ENCODE data around the gene EML3.
A peak's percentile ranks its signal among the peaks of the same experiment; 100 is the strongest.
"Not testable (repeated sequence)": the region's sequence is repeated elsewhere in the genome, so short reads cannot be mapped to it uniquely, and the experiment has no call there.

The EML3 gene
- total RNA-seq, result 139 to 175 (median 159) reads per million in 3 donors

DNA sequence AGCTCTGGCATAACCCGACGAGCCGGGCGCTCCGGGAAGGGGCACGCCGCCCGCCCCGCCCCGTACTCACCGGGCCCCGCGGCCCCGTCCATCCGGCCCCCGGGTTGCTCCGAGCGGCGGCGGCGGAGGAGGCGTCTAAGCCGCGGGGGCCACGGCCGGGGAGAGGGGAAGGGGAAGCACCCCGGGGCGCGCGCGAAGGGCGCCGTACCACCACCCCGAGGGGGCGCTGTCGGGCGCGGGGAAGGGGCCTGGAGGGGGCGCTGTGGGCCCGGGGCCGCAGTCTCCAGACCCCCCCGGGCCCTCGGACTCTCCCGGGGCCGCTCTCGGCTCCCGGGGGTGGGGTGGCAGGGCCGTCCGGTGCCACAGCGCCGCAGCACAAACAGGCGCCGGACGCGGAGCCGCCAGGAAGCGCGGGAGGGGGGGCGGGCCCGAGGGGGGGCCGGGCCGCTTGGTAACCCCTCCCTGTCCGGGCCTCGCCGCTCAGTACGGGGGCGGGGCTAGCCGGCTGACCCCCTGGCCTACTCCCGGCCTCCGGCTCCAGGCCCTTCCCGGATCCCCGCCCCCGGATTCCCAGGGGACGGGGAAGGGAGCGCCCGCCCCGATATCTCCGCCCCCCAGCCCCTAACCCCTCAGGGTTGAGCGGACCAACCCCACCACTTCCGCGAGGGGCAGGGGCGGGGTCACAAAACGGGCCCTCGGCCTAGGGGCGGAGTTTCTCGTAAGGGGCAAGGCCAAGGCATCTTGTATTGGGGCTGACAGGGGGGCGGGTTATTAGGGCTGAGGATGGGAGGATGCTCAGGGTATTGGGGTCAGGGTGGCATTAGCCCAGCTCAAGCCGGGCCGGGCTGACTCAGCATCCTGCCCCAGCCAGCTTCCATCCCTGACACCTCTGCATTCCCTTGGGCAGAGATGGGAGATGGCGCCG lies at the start of gene EML3, which contains the start of gene ROM1:
Gene EML3, minus strand, starts transcription at position 410 of the 925 bp plus-strand sequence. Its CDS starts 318 bp downstream, at position 92.
Gene ROM1, plus strand, starts transcription at position 892 of the 925 bp plus-strand sequence. Its CDS starts 25 bp downstream, at position 917.
- H3K9me3 ChIP-seq (ENCODE audit: control insufficient read depth, low read length), result no peaks in the 10 kb centered on the region
- peak within 1 kb of the TSS; percentile 79 for H3K4me3 ChIP-seq (ENCODE audit: insufficient read depth, low read depth, low read length, poor library complexity, severe bottlenecking)
- no peaks in the 10 kb centered on the region for H3K27me3 ChIP-seq (replicated peaks; ENCODE audit: control insufficient read depth, insufficient read depth, low read length, poor library complexity, severe bottlenecking)
- H3K4me1 ChIP-seq (ENCODE audit: control insufficient read depth, insufficient read depth, low read length, poor library complexity, severe bottlenecking), result peaks cover 17% of the 10 kb centered on the region
- peak within 1 kb of the TSS; percentile 93 for H3K27ac ChIP-seq (ENCODE audit: insufficient read depth, low read length, poor library complexity, severe bottlenecking)
- peak; percentile 74 to 82 (median 80) for DNase-seq
- H3K36me3 ChIP-seq (ENCODE audit: control insufficient read depth, insufficient read depth, low read length), result peaks cover 39% of the 10 kb centered on the region

GRCh38 chr11:62656796-62657429 lies 44.3 kb upstream of the EML3 start:
- Histone ChIP-seq H3K4me3 (ENCODE audit: insufficient read depth, low read depth, low read length, poor library complexity, severe bottlenecking) (no peak overlapping the region), H3K27me3 (replicated peaks; ENCODE audit: control insufficient read depth, insufficient read depth, low read length, poor library complexity, severe bottlenecking) (no peaks in the 10 kb centered on the region)
- no peak for DNase-seq

GRCh38 chr11:62654297-62654696 lies 41.7 kb upstream of the EML3 start:
- no peaks in the 10 kb centered on the region for H3K27me3 ChIP-seq (replicated peaks; ENCODE audit: control insufficient read depth, insufficient read depth, low read length, poor library complexity, severe bottlenecking)
- H3K4me3 ChIP-seq (ENCODE audit: insufficient read depth, low read depth, low read length, poor library complexity, severe bottlenecking), result no peak overlapping the region
- DNase-seq, result no peak
- peaks cover 5% of the 10 kb centered on the region for H3K36me3 ChIP-seq (ENCODE audit: control insufficient read depth, insufficient read depth, low read length)
- peaks cover 4% of the 10 kb centered on the region for H3K4me1 ChIP-seq (ENCODE audit: control insufficient read depth, insufficient read depth, low read length, poor library complexity, severe bottlenecking)
- no peak overlapping the region for H3K27ac ChIP-seq (ENCODE audit: insufficient read depth, low read length, poor library complexity, severe bottlenecking)
- H3K9me3 ChIP-seq (ENCODE audit: control insufficient read depth, low read length), result no peaks in the 10 kb centered on the region

More at GRCh38 chr11:62656796-62657429, 44.3 kb upstream of the EML3 start:
- H3K36me3 ChIP-seq (ENCODE audit: control insufficient read depth, insufficient read depth, low read length), result no peaks in the 10 kb centered on the region
- no peak overlapping the region for H3K27ac ChIP-seq (ENCODE audit: insufficient read depth, low read length, poor library complexity, severe bottlenecking)
- H3K9me3 ChIP-seq (ENCODE audit: control insufficient read depth, low read length), result no peaks in the 10 kb centered on the region
- peaks cover under 1% of the 10 kb centered on the region for H3K4me1 ChIP-seq (ENCODE audit: control insufficient read depth, insufficient read depth, low read length, poor library complexity, severe bottlenecking)

DNA sequence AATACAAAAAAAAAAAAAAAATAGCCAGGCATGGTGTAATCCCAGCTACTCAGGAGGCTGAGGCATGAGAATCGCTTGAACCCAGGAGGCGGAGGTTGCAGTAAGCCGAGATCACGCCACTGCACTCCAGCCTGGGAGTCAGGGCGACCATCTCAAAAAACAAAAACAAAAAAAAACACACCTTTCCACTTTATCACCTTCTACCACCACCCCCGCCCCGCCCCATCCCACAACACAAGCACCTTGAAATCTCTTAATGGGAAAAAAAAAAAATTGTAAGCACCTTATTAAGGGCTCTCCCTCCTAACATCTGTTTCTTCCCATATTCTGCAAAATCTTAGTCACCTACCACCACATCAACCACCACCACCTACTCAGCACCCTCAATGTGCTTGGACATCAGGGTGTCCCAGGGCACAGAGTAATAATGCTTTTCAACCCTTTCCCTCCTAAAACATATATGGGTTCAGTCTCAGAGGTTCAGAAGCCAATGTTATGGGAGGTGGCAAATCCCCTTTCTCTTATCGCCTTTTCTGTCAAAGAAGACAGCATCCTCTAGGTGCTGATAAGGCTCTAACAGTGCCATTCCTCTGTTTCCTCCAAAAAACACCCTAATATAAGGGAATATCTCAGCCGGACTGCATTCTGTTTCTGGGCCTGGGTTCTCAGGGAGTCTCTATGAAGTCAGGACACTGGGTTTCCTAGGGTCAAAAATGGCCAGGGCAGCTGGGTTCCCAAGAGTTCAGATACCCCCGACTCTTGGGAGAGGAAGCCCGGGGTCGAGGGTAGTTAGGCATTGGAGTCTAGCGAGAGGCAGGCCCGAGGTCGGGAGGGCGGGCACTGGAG lies 39.8 kb upstream of the EML3 start:
- peak overlapping the region; percentile 91 for H3K4me3 ChIP-seq (ENCODE audit: insufficient read depth, low read depth, low read length, poor library complexity, severe bottlenecking)

GRCh38 chr11:62650283-62650682 lies 37.7 kb upstream of the EML3 start:
- H3K9me3 ChIP-seq (ENCODE audit: control insufficient read depth, low read length); H3K27me3 ChIP-seq (replicated peaks; ENCODE audit: control insufficient read depth, insufficient read depth, low read length, poor library complexity, severe bottlenecking); H3K4me3 ChIP-seq (ENCODE audit: insufficient read depth, low read depth, low read length, poor library complexity, severe bottlenecking); DNase-seq; H3K27ac ChIP-seq (ENCODE audit: insufficient read depth, low read length, poor library complexity, severe bottlenecking); H3K4me1 ChIP-seq (ENCODE audit: control insufficient read depth, insufficient read depth, low read length, poor library complexity, severe bottlenecking): not testable (repeated sequence)
- peaks cover 12% of the 10 kb centered on the region for H3K36me3 ChIP-seq (ENCODE audit: control insufficient read depth, insufficient read depth, low read length)

More for the DNA sequence above, 39.8 kb upstream of the EML3 start:
- Histone ChIP-seq H3K27ac (ENCODE audit: insufficient read depth, low read length, poor library complexity, severe bottlenecking) (peak overlapping the region; percentile 93), H3K4me1 (ENCODE audit: control insufficient read depth, insufficient read depth, low read length, poor library complexity, severe bottlenecking) (peaks cover 4% of the 10 kb centered on the region), H3K36me3 (ENCODE audit: control insufficient read depth, insufficient read depth, low read length) (peaks cover 12% of the 10 kb centered on the region), H3K9me3 (ENCODE audit: control insufficient read depth, low read length) (no peaks in the 10 kb centered on the region), H3K27me3 (replicated peaks; ENCODE audit: control insufficient read depth, insufficient read depth, low read length, poor library complexity, severe bottlenecking) (no peaks in the 10 kb centered on the region)
- DNase-seq, result peak in 2 of 3 donors; percentile 55 to 60

DNA sequence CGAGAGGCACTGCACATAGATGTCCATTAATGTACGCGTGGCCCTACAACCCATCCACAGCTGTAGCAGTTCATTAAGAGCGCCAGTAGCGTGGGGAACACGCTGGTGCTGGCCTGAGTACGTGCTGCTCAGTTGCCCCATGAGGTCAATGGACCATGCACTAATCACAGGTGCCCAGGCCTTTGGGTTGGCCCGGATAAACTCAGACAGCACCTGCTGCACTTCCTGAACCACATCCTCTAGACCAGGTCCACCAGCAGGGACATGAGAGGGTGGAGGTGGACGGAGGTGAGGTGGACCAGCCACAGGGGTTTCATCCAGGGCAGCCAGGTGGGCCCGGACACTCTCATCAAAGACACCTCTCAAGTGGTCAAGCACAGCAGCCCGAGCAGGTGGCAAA lies 36.9 kb upstream of the EML3 start:
- peaks cover 13% of the 10 kb centered on the region for H3K36me3 ChIP-seq (ENCODE audit: control insufficient read depth, insufficient read depth, low read length)
- H3K4me3 ChIP-seq (ENCODE audit: insufficient read depth, low read depth, low read length, poor library complexity, severe bottlenecking), result no peak overlapping the region
- no peak for DNase-seq
- no peaks in the 10 kb centered on the region for H3K9me3 ChIP-seq (ENCODE audit: control insufficient read depth, low read length)
- H3K27me3 ChIP-seq (replicated peaks; ENCODE audit: control insufficient read depth, insufficient read depth, low read length, poor library complexity, severe bottlenecking), result no peaks in the 10 kb centered on the region
- H3K27ac ChIP-seq (ENCODE audit: insufficient read depth, low read length, poor library complexity, severe bottlenecking), result no peak overlapping the region
- peaks cover 12% of the 10 kb centered on the region for H3K4me1 ChIP-seq (ENCODE audit: control insufficient read depth, insufficient read depth, low read length, poor library complexity, severe bottlenecking)

DNA sequence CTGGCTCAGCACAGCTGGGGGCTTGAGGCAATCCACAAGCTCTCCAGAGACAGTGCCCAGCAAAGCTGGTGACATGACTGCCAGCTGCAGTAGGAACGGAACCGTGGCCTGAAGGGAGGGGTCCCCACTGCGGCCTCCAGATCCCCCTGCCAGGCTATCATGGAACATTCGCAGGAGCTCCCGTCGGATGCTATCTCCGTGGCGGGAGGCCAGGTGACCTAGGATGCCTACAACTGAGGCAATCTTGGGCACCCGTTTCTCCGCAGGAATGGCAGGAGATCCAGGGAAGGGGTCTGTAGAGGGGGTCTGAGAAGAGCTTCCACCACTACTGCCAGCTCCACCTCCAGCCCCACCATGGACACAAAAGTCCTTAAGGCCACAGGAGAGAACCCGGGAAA lies 36.4 kb upstream of the EML3 start:
- no peak overlapping the region for H3K27ac ChIP-seq (ENCODE audit: insufficient read depth, low read length, poor library complexity, severe bottlenecking)
- H3K9me3 ChIP-seq (ENCODE audit: control insufficient read depth, low read length), result no peaks in the 10 kb centered on the region
- no peaks in the 10 kb centered on the region for H3K27me3 ChIP-seq (replicated peaks; ENCODE audit: control insufficient read depth, insufficient read depth, low read length, poor library complexity, severe bottlenecking)
- no peak overlapping the region for H3K4me3 ChIP-seq (ENCODE audit: insufficient read depth, low read depth, low read length, poor library complexity, severe bottlenecking)
- peaks cover 12% of the 10 kb centered on the region for H3K4me1 ChIP-seq (ENCODE audit: control insufficient read depth, insufficient read depth, low read length, poor library complexity, severe bottlenecking)
- peaks cover 15% of the 10 kb centered on the region for H3K36me3 ChIP-seq (ENCODE audit: control insufficient read depth, insufficient read depth, low read length)
- no peak for DNase-seq

- H3K27me3 ChIP-seq (replicated peaks; ENCODE audit: control insufficient read depth, insufficient read depth, low read length, poor library complexity, severe bottlenecking), result no peaks in the 10 kb centered on the region
- H3K27ac ChIP-seq (ENCODE audit: insufficient read depth, low read length, poor library complexity, severe bottlenecking), result no peak overlapping the region
- H3K9me3 ChIP-seq (ENCODE audit: control insufficient read depth, low read length), result no peaks in the 10 kb centered on the region
- H3K36me3 ChIP-seq (ENCODE audit: control insufficient read depth, insufficient read depth, low read length), result peaks cover 15% of the 10 kb centered on the region
- DNase-seq, result no peak
- H3K4me3 ChIP-seq (ENCODE audit: insufficient read depth, low read depth, low read length, poor library complexity, severe bottlenecking), result no peak overlapping the region
- peaks cover 12% of the 10 kb centered on the region for H3K4me1 ChIP-seq (ENCODE audit: control insufficient read depth, insufficient read depth, low read length, poor library complexity, severe bottlenecking)
Observed at GRCh38 chr11:62648185-62648966, 35.8 kb upstream of the EML3 start.

DNA sequence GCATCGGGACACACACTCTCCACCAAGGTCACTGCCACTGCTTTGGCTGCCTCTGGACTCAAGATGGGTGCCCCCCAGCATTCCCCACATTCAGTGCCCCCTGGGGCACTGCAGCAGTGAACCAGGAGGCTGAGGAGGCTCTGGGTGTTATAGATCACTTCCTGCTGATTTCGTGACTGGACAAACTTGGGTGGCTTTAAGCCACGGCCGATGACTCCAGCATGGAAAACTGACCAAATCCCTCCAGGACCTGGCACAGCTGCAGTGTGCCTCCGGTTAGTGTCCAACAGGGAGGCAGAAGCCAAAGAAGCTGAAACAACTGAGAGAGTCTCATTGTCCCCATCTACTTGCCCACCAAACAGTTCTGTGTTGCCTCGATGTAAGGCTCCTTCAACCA lies 35.0 kb upstream of the EML3 start:
- peaks cover 12% of the 10 kb centered on the region for H3K4me1 ChIP-seq (ENCODE audit: control insufficient read depth, insufficient read depth, low read length, poor library complexity, severe bottlenecking)
- H3K36me3 ChIP-seq (ENCODE audit: control insufficient read depth, insufficient read depth, low read length), result peaks cover 19% of the 10 kb centered on the region
- no peaks in the 10 kb centered on the region for H3K9me3 ChIP-seq (ENCODE audit: control insufficient read depth, low read length)
- H3K4me3 ChIP-seq (ENCODE audit: insufficient read depth, low read depth, low read length, poor library complexity, severe bottlenecking), result no peak overlapping the region
- no peak for DNase-seq
- H3K27me3 ChIP-seq (replicated peaks; ENCODE audit: control insufficient read depth, insufficient read depth, low read length, poor library complexity, severe bottlenecking), result no peaks in the 10 kb centered on the region
- no peak overlapping the region for H3K27ac ChIP-seq (ENCODE audit: insufficient read depth, low read length, poor library complexity, severe bottlenecking)
